Parathyroid adenoma (tissue), 2 donors: ENCODE results near the gene CEND1.

Experiments used
- H2AFZ ChIP-seq: fragments of 300-600 bp; sonication (generic); one replicate; pipeline ENCODE4 v1.7.0; 2017; ENCODE audit warnings: antibody characterized with exemption, mild to moderate bottlenecking
- H3K27ac ChIP-seq: fragments of 300-600 bp; sonication (generic); one replicate; pipeline ENCODE4 v1.7.0; 2017
- H3K27me3 ChIP-seq: fragments of 300-600 bp; sonication (generic); one replicate; pipeline ENCODE4 v1.7.0; 2017; ENCODE audit warnings: low read length; ENCODE audit not compliant: control insufficient read depth, insufficient read depth
- H3K36me3 ChIP-seq: fragments of 300-600 bp; sonication (generic); one replicate; pipeline ENCODE4 v1.7.0; 2017; ENCODE audit warnings: low read length; ENCODE audit not compliant: control insufficient read depth, insufficient read depth
- H3K4me1 ChIP-seq: fragments of 300-600 bp; sonication (generic); one replicate; pipeline ENCODE4 v1.7.0; 2017; ENCODE audit warnings: control low read depth
- H3K4me2 ChIP-seq: fragments of 300-600 bp; sonication (generic); one replicate; pipeline ENCODE4 v1.7.0; 2017; ENCODE audit warnings: low read length
- H3K4me3 ChIP-seq: fragments of 300-600 bp; sonication (generic); one replicate; pipeline ENCODE4 v1.7.0; 2017; ENCODE audit warnings: low read depth, low read length
- H3K79me2 ChIP-seq: fragments of 300-600 bp; sonication (generic); one replicate; pipeline ENCODE4 v1.7.0; 2017; ENCODE audit warnings: control low read depth
- H3K9ac ChIP-seq: fragments of 300-600 bp; sonication (generic); one replicate; pipeline ENCODE4 v1.7.0; 2017; ENCODE audit warnings: mild to moderate bottlenecking
- H3K9me3 ChIP-seq: fragments of 300-600 bp; sonication (generic); one replicate; pipeline ENCODE4 v1.7.0; 2017; ENCODE audit warnings: low read length; ENCODE audit not compliant: control insufficient read depth
- CTCF ChIP-seq: fragments of 300-600 bp; sonication (generic); IDR thresholded peaks from one replicate; pipeline ENCODE4 v1.7.0; 2017; ENCODE audit warnings: antibody characterized with exemption, mild to moderate bottlenecking
- donor health status: primary hyperparathyroidism.

CEND1 gene

GRCh38 chr11:833849-834311, 44.0 kb upstream of the CEND1 start:
- no peak overlapping the region for H3K9ac ChIP-seq
- H3K27ac ChIP-seq = no peak overlapping the region
- H3K4me1 ChIP-seq = peaks cover 2% of the 10 kb centered on the region

GRCh38 chr11:833114-833791, 43.4 kb upstream of the CEND1 start:
- Histone ChIP-seq H3K9ac (no peak overlapping the region), H3K79me2 (no peaks in the 10 kb centered on the region), H3K9me3 (no peaks in the 10 kb centered on the region), H3K27me3 (no peaks in the 10 kb centered on the region), H3K27ac (no peak overlapping the region), H3K4me1 (peaks cover 2% of the 10 kb centered on the region), H3K4me2 (peak overlapping the region; percentile 67), H3K36me3 (no peaks in the 10 kb centered on the region), H2AFZ (peak overlapping the region; percentile 45), H3K4me3 (peak overlapping the region; percentile 54)
- no peak for TF ChIP-seq CTCF

More at GRCh38 chr11:833849-834311, 44.0 kb upstream of the CEND1 start:
- no peaks in the 10 kb centered on the region for H3K27me3 ChIP-seq
- TF ChIP-seq CTCF = no peak
- no peak overlapping the region for H2AFZ ChIP-seq
- H3K36me3 ChIP-seq = no peaks in the 10 kb centered on the region
- H3K4me3 ChIP-seq = peak overlapping the region; percentile 54
- peak overlapping the region; percentile 67 for H3K4me2 ChIP-seq
- H3K9me3 ChIP-seq = no peaks in the 10 kb centered on the region
- H3K79me2 ChIP-seq = no peaks in the 10 kb centered on the region

- no peak for TF ChIP-seq CTCF
- Histone ChIP-seq H3K9ac (no peak within 1 kb of the TSS), H3K4me1 (peaks cover 2% of the 10 kb centered on the region), H3K4me2 (peak within 1 kb of the TSS; percentile 67), H2AFZ (peak within 1 kb of the TSS; percentile 68), H3K36me3 (no peaks in the 10 kb centered on the region), H3K27me3 (no peaks in the 10 kb centered on the region), H3K27ac (no peak within 1 kb of the TSS), H3K9me3 (no peaks in the 10 kb centered on the region), H3K79me2 (no peaks in the 10 kb centered on the region), H3K4me3 (peak within 1 kb of the TSS; percentile 54)
Measured at GRCh38 chr11:832529-833113, 42.7 kb upstream of the CEND1 start, which contains the start of gene CD151. CD151 (plus strand) TSS chr11:832952; CDS start chr11:836070, 3,118 bp downstream.

- TF ChIP-seq CTCF = no peak
- H3K27me3 ChIP-seq = no peaks in the 10 kb centered on the region
- no peaks in the 10 kb centered on the region for H3K36me3 ChIP-seq
- H3K79me2 ChIP-seq = no peaks in the 10 kb centered on the region
- H3K9me3 ChIP-seq = no peaks in the 10 kb centered on the region
- peaks cover 2% of the 10 kb centered on the region for H3K4me1 ChIP-seq
- H2AFZ ChIP-seq = peak overlapping the region; percentile 68
- no peak overlapping the region for H3K27ac ChIP-seq
- H3K9ac ChIP-seq = no peak overlapping the region
- peak overlapping the region; percentile 21 for H3K4me2 ChIP-seq
- H3K4me3 ChIP-seq = peak overlapping the region; percentile 20
Measured at GRCh38 chr11:831961-832528, 42.2 kb upstream of the CEND1 start.
